ENCODE measurements around the gene HEYL. TPM values are rescaled to one million over a fixed set of nuclear protein-coding genes. Genes with fewer than 3 reads are reported as not detected.

The HEYL gene
- total RNA-seq, 3 donors from 2014 or later (not counting 1 experiment from before 2014, with no cell fraction given), result not detected

GRCh38 chr1:39645411-39646043 lies 6.1 kb upstream of the HEYL start:
- H3K4me1 Mint-ChIP-seq, result no peaks in the 10 kb centered on the region
- intact Hi-C loops (cut with micrococcal nuclease), result no loop called here
- TF ChIP-seq, protein P1, sequence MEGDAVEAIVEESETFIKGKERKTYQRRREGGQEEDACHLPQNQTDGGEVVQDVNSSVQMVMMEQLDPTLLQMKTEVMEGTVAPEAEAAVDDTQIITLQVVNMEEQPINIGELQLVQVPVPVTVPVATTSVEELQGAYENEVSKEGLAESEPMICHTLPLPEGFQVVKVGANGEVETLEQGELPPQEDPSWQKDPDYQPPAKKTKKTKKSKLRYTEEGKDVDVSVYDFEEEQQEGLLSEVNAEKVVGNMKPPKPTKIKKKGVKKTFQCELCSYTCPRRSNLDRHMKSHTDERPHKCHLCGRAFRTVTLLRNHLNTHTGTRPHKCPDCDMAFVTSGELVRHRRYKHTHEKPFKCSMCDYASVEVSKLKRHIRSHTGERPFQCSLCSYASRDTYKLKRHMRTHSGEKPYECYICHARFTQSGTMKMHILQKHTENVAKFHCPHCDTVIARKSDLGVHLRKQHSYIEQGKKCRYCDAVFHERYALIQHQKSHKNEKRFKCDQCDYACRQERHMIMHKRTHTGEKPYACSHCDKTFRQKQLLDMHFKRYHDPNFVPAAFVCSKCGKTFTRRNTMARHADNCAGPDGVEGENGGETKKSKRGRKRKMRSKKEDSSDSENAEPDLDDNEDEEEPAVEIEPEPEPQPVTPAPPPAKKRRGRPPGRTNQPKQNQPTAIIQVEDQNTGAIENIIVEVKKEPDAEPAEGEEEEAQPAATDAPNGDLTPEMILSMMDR (IDR thresholded peaks at IDR 0.05), result no peak

GRCh38 chr1:39643705-39644104 lies 4.3 kb upstream of the HEYL start:
- intact Hi-C loops (cut with micrococcal nuclease), result no loop called here
- Mint-ChIP-seq H3K36me3 (no peaks in the 10 kb centered on the region), H3K27me3 (ENCODE audit: low read depth in 2 of 2) (peaks cover 18 to 27% of the 10 kb centered on the region in 2 donors), H3K27ac (no peak overlapping the region), H3K4me3 (no peak overlapping the region), H3K9me3 (no peaks in the 10 kb centered on the region), H3K4me1 (no peaks in the 10 kb centered on the region)
- DNase-seq, result no peak
- Histone ChIP-seq H3K4me3 (ENCODE audit: low read length) (no peak overlapping the region), H3K36me3 (ENCODE audit: control insufficient read depth, insufficient read depth, low read length) (no peaks in the 10 kb centered on the region), H3K9me3 (ENCODE audit: control insufficient read depth, insufficient read depth, low read length) (no peaks in the 10 kb centered on the region), H3K4me1 (ENCODE audit: control insufficient read depth, insufficient read depth, low read length) (no peaks in the 10 kb centered on the region), H3K27ac (ENCODE audit: low read length) (no peak overlapping the region), H3K27me3 (ENCODE audit: control insufficient read depth, insufficient read depth, low read length) (peaks cover 7% of the 10 kb centered on the region)
- 73% methylated on average over 3 of the region's 3 CpGs for WGBS (ENCODE audit: insufficient coverage)
- TF ChIP-seq, protein P1 (IDR thresholded peaks at IDR 0.05), result no peak
- ATAC-seq, result no peak

More at GRCh38 chr1:39645411-39646043, 6.1 kb upstream of the HEYL start:
- no peaks in the 10 kb centered on the region for H3K4me1 ChIP-seq (ENCODE audit: control insufficient read depth, insufficient read depth, low read length)
- no peak for ATAC-seq
- H3K9me3 Mint-ChIP-seq, result no peaks in the 10 kb centered on the region
- H3K9me3 ChIP-seq (ENCODE audit: control insufficient read depth, insufficient read depth, low read length), result no peaks in the 10 kb centered on the region
- H3K36me3 Mint-ChIP-seq, result no peaks in the 10 kb centered on the region
- 93% methylated on average over 2 of the region's 3 CpGs for WGBS (ENCODE audit: insufficient coverage)
- H3K4me3 Mint-ChIP-seq, result no peak overlapping the region
- DNase-seq, result no peak
- H3K36me3 ChIP-seq (ENCODE audit: control insufficient read depth, insufficient read depth, low read length), result no peaks in the 10 kb centered on the region
- H3K27ac Mint-ChIP-seq, result no peak overlapping the region
- H3K4me3 ChIP-seq (ENCODE audit: low read length), result no peak overlapping the region
- H3K27ac ChIP-seq (ENCODE audit: low read length), result no peak overlapping the region
- peaks cover 18% of the 10 kb centered on the region in 2 donors for H3K27me3 Mint-ChIP-seq (ENCODE audit: low read depth in 2 of 2)
- H3K27me3 ChIP-seq (ENCODE audit: control insufficient read depth, insufficient read depth, low read length), result no peaks in the 10 kb centered on the region

- no peak for ATAC-seq
- H3K36me3 Mint-ChIP-seq, result no peaks in the 10 kb centered on the region
- no peak overlapping the region for H3K27ac Mint-ChIP-seq
- Histone ChIP-seq H3K4me1 (ENCODE audit: control insufficient read depth, insufficient read depth, low read length) (no peaks in the 10 kb centered on the region), H3K27ac (ENCODE audit: low read length) (no peak overlapping the region), H3K27me3 (ENCODE audit: control insufficient read depth, insufficient read depth, low read length) (peaks cover 7% of the 10 kb centered on the region), H3K9me3 (ENCODE audit: control insufficient read depth, insufficient read depth, low read length) (no peaks in the 10 kb centered on the region), H3K36me3 (ENCODE audit: control insufficient read depth, insufficient read depth, low read length) (no peaks in the 10 kb centered on the region), H3K4me3 (ENCODE audit: low read length) (no peak overlapping the region)
- no peaks in the 10 kb centered on the region for H3K4me1 Mint-ChIP-seq
- no peak for DNase-seq
- intact Hi-C loops (cut with micrococcal nuclease), result no loop called here
- H3K4me3 Mint-ChIP-seq, result no peak overlapping the region
- TF ChIP-seq, protein P1 (IDR thresholded peaks at IDR 0.05), result no peak
- peaks cover 23 to 34% of the 10 kb centered on the region in 2 donors for H3K27me3 Mint-ChIP-seq (ENCODE audit: low read depth in 2 of 2)
- 98% methylated on average over 3 of the region's 4 CpGs for WGBS (ENCODE audit: insufficient coverage)
- H3K9me3 Mint-ChIP-seq, result no peaks in the 10 kb centered on the region
Measured at GRCh38 chr1:39642796-39643195, 3.4 kb upstream of the HEYL start.

DNA sequence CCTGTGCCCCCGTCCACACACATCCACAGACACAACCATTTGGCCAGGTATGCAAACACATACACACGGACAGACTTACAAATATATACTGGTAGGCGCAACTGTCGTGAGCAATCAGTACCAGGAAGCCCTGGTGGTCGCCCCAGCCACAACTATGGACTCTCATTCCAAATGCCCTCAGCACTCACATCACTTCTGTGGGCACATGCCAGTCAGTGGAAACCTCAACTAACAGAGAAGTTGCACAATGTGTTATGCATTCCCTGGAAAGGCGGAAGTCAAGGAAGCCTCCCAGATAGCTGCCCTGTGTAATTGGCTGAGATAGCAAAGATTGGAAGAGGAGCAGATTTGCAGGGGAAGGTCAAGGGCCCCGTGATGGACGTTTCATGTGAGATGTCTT lies 1.4 kb upstream of the HEYL start:
- peaks cover 7% of the 10 kb centered on the region for H3K27me3 ChIP-seq (ENCODE audit: control insufficient read depth, insufficient read depth, low read length)
- WGBS (ENCODE audit: insufficient coverage), result 90% methylated on average over 8 of the region's 8 CpGs
- no peaks in the 10 kb centered on the region for H3K4me1 ChIP-seq (ENCODE audit: control insufficient read depth, insufficient read depth, low read length)
- no peaks in the 10 kb centered on the region for H3K4me1 Mint-ChIP-seq
- H3K36me3 Mint-ChIP-seq, result no peaks in the 10 kb centered on the region
- H3K27me3 Mint-ChIP-seq (ENCODE audit: low read depth in 2 of 2), result peaks cover 42 to 47% of the 10 kb centered on the region in 2 donors
- H3K27ac Mint-ChIP-seq, result no peak overlapping the region
- intact Hi-C loops (cut with micrococcal nuclease), result no loop called here
- no peak overlapping the region for H3K27ac ChIP-seq (ENCODE audit: low read length)
- ATAC-seq, result no peak
- H3K9me3 Mint-ChIP-seq, result no peaks in the 10 kb centered on the region
- TF ChIP-seq, protein P1 (IDR thresholded peaks at IDR 0.05), result no peak
- H3K36me3 ChIP-seq (ENCODE audit: control insufficient read depth, insufficient read depth, low read length), result no peaks in the 10 kb centered on the region
- no peak overlapping the region for H3K4me3 Mint-ChIP-seq
- DNase-seq, result no peak
- no peaks in the 10 kb centered on the region for H3K9me3 ChIP-seq (ENCODE audit: control insufficient read depth, insufficient read depth, low read length)
- no peak overlapping the region for H3K4me3 ChIP-seq (ENCODE audit: low read length)
